Gastroesophageal sphincter (tissue), 4 donors: ENCODE measurements around the gene PAQR9. TPM values are rescaled to one million over a fixed set of nuclear protein-coding genes. Genes with fewer than 3 reads are reported as not detected.

ENCODE experiments used
- ATAC-seq: fragments of 150-250 bp; one replicate; pipeline ENCODE4 v1.9.1; 2016; ENCODE audit warnings: mild to moderate bottlenecking, moderate library complexity
- H3K27ac ChIP-seq, 4 donors: fragments of 200-600 bp; sonication (generic) in 3 of 4; 1 replicate in 3 of 4; 2 replicates in 1 of 4; pipeline ENCODE4 v1.5.1; 2016 to 2019
- H3K27me3 ChIP-seq: fragments of 200-600 bp; sonication (generic); one replicate; pipeline ENCODE4 v1.5.1; 2019
- H3K36me3 ChIP-seq, 2 donors: fragments of 200-600 bp; sonication (generic); one replicate each; pipeline ENCODE4 v1.5.1; 2019; ENCODE audit warnings: control low read depth in 1 of 2
- H3K4me1 ChIP-seq, 3 donors: fragments of 200-600 bp; sonication (generic); 1 replicate in 2 of 3; 2 replicates in 1 of 3; pipeline ENCODE4 v1.5.1; 2016 to 2019; ENCODE audit warnings: control low read depth in 2 of 3
- H3K4me3 ChIP-seq, 2 donors: fragments of 200-600 bp; sonication (generic); one replicate each; pipeline ENCODE4 v1.5.1; 2019; ENCODE audit warnings: mild to moderate bottlenecking in 1 of 2, moderate library complexity in 1 of 2
- H3K9me3 ChIP-seq, 3 donors: fragments of 200-600 bp; sonication (generic); one replicate each; pipeline ENCODE4 v1.5.1; 2017 to 2019; ENCODE audit warnings: control low read depth in 2 of 3
- EP300 ChIP-seq: sonication (generic); formaldehyde crosslinking; IDR thresholded peaks from one replicate; pipeline ENCODE4 v1.6.1; 2017; ENCODE audit warnings: antibody characterized with exemption, mild to moderate bottlenecking
- POLR2A ChIP-seq, 2 donors: fragments of 450-650 bp; IDR thresholded peaks; one replicate each; pipeline ENCODE4 v1.6.1; 2017; ENCODE audit warnings: antibody characterized with exemption in 2 of 2, mild to moderate bottlenecking in 2 of 2, moderate library complexity in 1 of 2
- POLR2AphosphoS5 ChIP-seq: sonication (generic); formaldehyde crosslinking; IDR thresholded peaks from one replicate; pipeline ENCODE4 v1.6.1; 2017; ENCODE audit warnings: antibody characterized with exemption
- WGBS, 2 donors: methylation state at CpG; one replicate each; pipeline ENCODE4 v1.1.5; 2018; ENCODE audit warnings: low coverage in 1 of 2; 5-methylcytosine and 5-hydroxymethylcytosine counted together
- total RNA-seq, 4 donors: library from RNA; depleted of rRNA; stranded (reverse); fragments of >200 nt; gene quantifications; one replicate each; pipeline ENCODE4 v1.1.0, GENCODE V29; 2016
- TF ChIP-seq, protein P1 (sequence below), 4 experiments: fragments of 200-600 bp in 2 of 4; fragments of 450-650 bp in 2 of 4; sonication (generic) in 1 of 4; IDR thresholded peaks; one replicate each; pipeline ENCODE4 v1.5.1; 2017 to 2019; ENCODE audit warnings: antibody characterized with exemption in 4 of 4, mild to moderate bottlenecking in 2 of 4, moderate library complexity in 2 of 4

Gene PAQR9
- total RNA-seq, 4 donors from 2014 or later, result not detected

DNA sequence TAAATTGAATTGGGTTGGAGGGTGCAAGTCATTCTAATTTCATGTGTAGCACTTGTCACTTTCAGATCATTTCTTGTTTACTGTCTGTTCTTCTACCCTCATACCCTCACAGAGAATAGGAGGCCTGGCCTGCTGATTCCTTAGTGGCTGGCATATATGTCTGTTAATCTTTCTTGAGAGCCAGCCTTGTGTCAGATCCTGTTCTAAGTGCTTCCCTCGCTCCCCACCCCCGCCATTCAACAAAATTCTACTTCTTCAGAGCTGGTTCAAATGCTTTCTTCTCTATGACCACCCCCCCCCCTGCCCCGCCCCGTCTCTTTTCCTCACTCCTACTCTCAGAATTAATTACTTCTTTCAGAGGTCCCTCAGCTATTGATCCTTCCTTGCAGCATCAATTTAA lies 36.4 kb upstream of the PAQR9 start:
- 67% methylated on average over 3 of the region's 4 CpGs; no CpG with 5 or more reads in 1 of the 2 donors for WGBS, 2 donors
- no peaks in the 10 kb centered on the region for H3K27me3 ChIP-seq
- H3K36me3 ChIP-seq, result no peaks in the 10 kb centered on the region
- TF ChIP-seq POLR2AphosphoS5 (no peak), POLR2A (IDR thresholded peaks at IDR 0.05) (no peak), EP300 (no peak)
- TF ChIP-seq, protein P1, sequence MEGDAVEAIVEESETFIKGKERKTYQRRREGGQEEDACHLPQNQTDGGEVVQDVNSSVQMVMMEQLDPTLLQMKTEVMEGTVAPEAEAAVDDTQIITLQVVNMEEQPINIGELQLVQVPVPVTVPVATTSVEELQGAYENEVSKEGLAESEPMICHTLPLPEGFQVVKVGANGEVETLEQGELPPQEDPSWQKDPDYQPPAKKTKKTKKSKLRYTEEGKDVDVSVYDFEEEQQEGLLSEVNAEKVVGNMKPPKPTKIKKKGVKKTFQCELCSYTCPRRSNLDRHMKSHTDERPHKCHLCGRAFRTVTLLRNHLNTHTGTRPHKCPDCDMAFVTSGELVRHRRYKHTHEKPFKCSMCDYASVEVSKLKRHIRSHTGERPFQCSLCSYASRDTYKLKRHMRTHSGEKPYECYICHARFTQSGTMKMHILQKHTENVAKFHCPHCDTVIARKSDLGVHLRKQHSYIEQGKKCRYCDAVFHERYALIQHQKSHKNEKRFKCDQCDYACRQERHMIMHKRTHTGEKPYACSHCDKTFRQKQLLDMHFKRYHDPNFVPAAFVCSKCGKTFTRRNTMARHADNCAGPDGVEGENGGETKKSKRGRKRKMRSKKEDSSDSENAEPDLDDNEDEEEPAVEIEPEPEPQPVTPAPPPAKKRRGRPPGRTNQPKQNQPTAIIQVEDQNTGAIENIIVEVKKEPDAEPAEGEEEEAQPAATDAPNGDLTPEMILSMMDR (IDR thresholded peaks at IDR 0.05), result no peak
- peak overlapping the region; percentile 81 to 95 (median 92) for H3K27ac ChIP-seq
- H3K4me3 ChIP-seq, result no peak overlapping the region
- ATAC-seq, result no peak
- H3K4me1 ChIP-seq, result peaks cover 3 to 59% (median 14%) of the 10 kb centered on the region in 3 donors
- no peaks in the 10 kb centered on the region for H3K9me3 ChIP-seq

DNA sequence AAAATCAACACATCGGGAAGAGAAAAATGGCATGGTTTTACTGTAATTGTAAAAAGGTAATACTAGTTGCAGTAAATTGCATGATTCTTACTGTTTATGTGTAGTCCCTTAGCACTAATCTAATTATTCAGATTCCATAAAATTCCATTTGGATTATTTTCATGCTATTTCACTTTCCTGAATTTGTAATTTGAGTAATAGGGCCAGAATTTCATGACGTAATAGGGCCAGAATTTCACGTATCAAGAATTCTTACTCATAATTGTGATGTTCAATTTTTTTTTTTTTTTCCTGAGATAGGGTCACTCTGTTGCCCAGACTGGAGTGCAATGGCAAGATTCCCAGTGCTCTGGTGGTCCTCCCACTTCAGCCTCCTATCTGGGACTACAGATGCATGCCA lies 35.0 kb upstream of the PAQR9 start:
- Histone ChIP-seq H3K4me3 (no peak overlapping the region), H3K27me3 (no peaks in the 10 kb centered on the region), H3K27ac (peak overlapping the region in 1 of 4 donors; percentile 92), H3K4me1 (peaks cover 3 to 45% (median 14%) of the 10 kb centered on the region in 3 donors), H3K36me3 (no peaks in the 10 kb centered on the region), H3K9me3 (no peaks in the 10 kb centered on the region)
- 70 to 75% methylated on average over 1 to 3 of the region's 3 CpGs for WGBS, 2 donors
- no peak for ATAC-seq
- TF ChIP-seq, protein P1 (IDR thresholded peaks at IDR 0.05), result no peak
- TF ChIP-seq POLR2A (IDR thresholded peaks at IDR 0.05) (no peak), EP300 (no peak), POLR2AphosphoS5 (no peak)

- ATAC-seq, result no peak
- WGBS, 2 donors, result 19 to 30% methylated on average over 2 of the region's 2 CpGs
- Histone ChIP-seq H3K27me3 (no peaks in the 10 kb centered on the region), H3K27ac (peak overlapping the region in 1 of 4 donors; percentile 19), H3K9me3 (no peaks in the 10 kb centered on the region), H3K36me3 (no peaks in the 10 kb centered on the region), H3K4me3 (no peak overlapping the region), H3K4me1 (peaks cover 3 to 33% (median 9%) of the 10 kb centered on the region in 3 donors)
- TF ChIP-seq EP300 (no peak), POLR2A (IDR thresholded peaks at IDR 0.05) (no peak), POLR2AphosphoS5 (no peak)
- TF ChIP-seq, protein P1 (IDR thresholded peaks at IDR 0.05), result no peak
These were observed 33.9 kb upstream of the PAQR9 start for GRCh38 chr3:142997330-142997729.

- WGBS, 2 donors, result 16 to 21% methylated on average over 4 of the region's 4 CpGs
- ATAC-seq, result peak; percentile 74
- H3K27me3 ChIP-seq, result no peaks in the 10 kb centered on the region
- H3K9me3 ChIP-seq, result no peaks in the 10 kb centered on the region
- no peak overlapping the region for H3K27ac ChIP-seq
- peaks cover 0 to 13% (median 0%) of the 10 kb centered on the region in 3 donors for H3K4me1 ChIP-seq
- no peak overlapping the region for H3K4me3 ChIP-seq
- TF ChIP-seq, protein P1 (IDR thresholded peaks at IDR 0.05), result peak; percentile 45 to 72 (median 56)
- no peak for TF ChIP-seq POLR2AphosphoS5
- no peaks in the 10 kb centered on the region for H3K36me3 ChIP-seq
These were observed 30.5 kb upstream of the PAQR9 start for GRCh38 chr3:142993958-142994442.

DNA sequence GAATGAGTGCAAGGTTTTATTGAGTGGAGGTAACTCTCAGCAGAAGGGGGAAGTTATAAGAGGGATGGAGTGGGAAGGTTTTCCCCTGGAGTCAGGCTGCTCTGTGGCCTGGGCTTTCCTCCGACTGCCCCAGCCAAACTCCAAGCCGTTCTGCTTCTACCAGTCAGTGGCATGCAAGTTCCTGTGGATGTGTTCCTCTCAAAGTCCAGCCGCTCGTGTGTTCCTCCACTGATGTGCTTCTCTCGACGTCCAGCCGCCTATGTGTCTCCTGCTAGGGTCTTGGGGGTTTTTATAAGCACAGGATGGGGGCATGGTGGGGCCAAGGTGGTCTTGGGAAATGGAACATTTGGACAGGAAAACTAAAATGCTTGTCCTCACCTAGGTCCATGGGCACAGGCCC lies 28.8 kb upstream of the PAQR9 start:
- Histone ChIP-seq H3K4me3 (no peak overlapping the region), H3K4me1 (peaks cover 0 to 12% (median 0%) of the 10 kb centered on the region in 3 donors), H3K27ac (no peak overlapping the region), H3K9me3 (no peaks in the 10 kb centered on the region), H3K27me3 (no peaks in the 10 kb centered on the region), H3K36me3 (no peaks in the 10 kb centered on the region)
- ATAC-seq, result no peak
- WGBS, 2 donors, result 60 to 78% methylated on average over 1 to 4 of the region's 7 CpGs
- TF ChIP-seq POLR2AphosphoS5, result no peak
- no peak for TF ChIP-seq POLR2A (IDR thresholded peaks at IDR 0.05)
- TF ChIP-seq EP300, result no peak
- TF ChIP-seq, protein P1 (IDR thresholded peaks at IDR 0.05), result no peak
